ENCODE results near the gene TMEM229B. TPM values are rescaled to one million over a fixed set of nuclear protein-coding genes. Genes with fewer than 3 reads are reported as not detected.

The TMEM229B gene
- total and polyA plus RNA-seq, 7 donors = 0.14 to 1.2 (median 0.52) TPM

GRCh38 chr14:67469954-67470353 is 18.6 kb downstream of the TMEM229B start:
- no peaks in the 10 kb centered on the region for H3K4me1 ChIP-seq
- H3K4me3 ChIP-seq = no peak overlapping the region
- no peak for TF ChIP-seq CTCF (IDR thresholded peaks at IDR 0.05)
- H3K9me3 ChIP-seq = no peaks in the 10 kb centered on the region
- DNase-seq (no peak), ATAC-seq (no peak)
- intact Hi-C loops (cut with DNase I) = no loop called here
- no peaks in the 10 kb centered on the region for H3K36me3 ChIP-seq (ENCODE audit: insufficient read depth in 1 of 2, low read depth in 1 of 2)
- no peaks in the 10 kb centered on the region for H3K27me3 ChIP-seq (ENCODE audit: insufficient read depth in 3 of 3, low read length in 2 of 3)
- 84 to 98% (median 92%) methylated on average over 3 of the region's 3 CpGs for WGBS, 3 donors
- H3K27ac ChIP-seq = no peak overlapping the region

GRCh38 chr14:67468378-67468730 is 20.2 kb downstream of the TMEM229B start:
- TF ChIP-seq CTCF (IDR thresholded peaks at IDR 0.05) = no peak
- Histone ChIP-seq H3K27ac (no peak overlapping the region), H3K4me1 (no peaks in the 10 kb centered on the region), H3K9me3 (no peaks in the 10 kb centered on the region), H3K4me3 (no peak overlapping the region), H3K27me3 (ENCODE audit: insufficient read depth in 3 of 3, low read length in 2 of 3) (no peaks in the 10 kb centered on the region), H3K36me3 (ENCODE audit: insufficient read depth in 1 of 2, low read depth in 1 of 2) (no peaks in the 10 kb centered on the region)
- ATAC-seq (no peak), DNase-seq (no peak)
- intact Hi-C loops (cut with DNase I) = no loop called here
- whole genome bisulfite sequencing, 3 donors = 76 to 92% (median 90%) methylated on average over 6 of the region's 6 CpGs

GRCh38 chr14:67467134-67467533 is 21.4 kb downstream of the TMEM229B start:
- intact Hi-C loops (cut with DNase I) = no loop called here
- DNase-seq (no peak), ATAC-seq (no peak)
- 84 to 85% (median 85%) methylated on average over 1 of the region's 1 CpG for WGBS, 3 donors
- H3K9me3 ChIP-seq = no peaks in the 10 kb centered on the region
- TF ChIP-seq CTCF (IDR thresholded peaks at IDR 0.05) = no peak
- H3K27ac ChIP-seq = no peak overlapping the region
- no peaks in the 10 kb centered on the region for H3K4me1 ChIP-seq
- no peaks in the 10 kb centered on the region for H3K36me3 ChIP-seq (ENCODE audit: insufficient read depth in 1 of 2, low read depth in 1 of 2)
- H3K27me3 ChIP-seq (ENCODE audit: insufficient read depth in 3 of 3, low read length in 2 of 3) = no peaks in the 10 kb centered on the region
- no peak overlapping the region for H3K4me3 ChIP-seq

- no peak overlapping the region for H3K4me3 ChIP-seq
- H3K27ac ChIP-seq = no peak overlapping the region
- peaks cover 4% of the 10 kb centered on the region for H3K4me1 ChIP-seq
- DNase-seq = no peak
- H3K36me3 ChIP-seq (ENCODE audit: insufficient read depth in 1 of 2, low read depth in 1 of 2) = no peaks in the 10 kb centered on the region
- WGBS, 3 donors = 77 to 84% (median 83%) methylated on average over 8 of the region's 8 CpGs
- H3K9me3 ChIP-seq = no peaks in the 10 kb centered on the region
- H3K27me3 ChIP-seq (ENCODE audit: insufficient read depth in 3 of 3, low read length in 2 of 3) = no peaks in the 10 kb centered on the region
- no peak for ATAC-seq
- no peak for TF ChIP-seq CTCF (IDR thresholded peaks at IDR 0.05)
- intact Hi-C loops (cut with DNase I) = no loop called here
Observed at GRCh38 chr14:67464879-67465278, 23.6 kb downstream of the TMEM229B start.

GRCh38 chr14:67464377-67464776 is 24.1 kb downstream of the TMEM229B start:
- ATAC-seq (no peak), DNase-seq (no peak)
- TF ChIP-seq CTCF (IDR thresholded peaks at IDR 0.05) = no peak
- Histone ChIP-seq H3K27ac (no peak overlapping the region), H3K4me1 (peaks cover 9% of the 10 kb centered on the region), H3K9me3 (no peaks in the 10 kb centered on the region), H3K4me3 (no peak overlapping the region), H3K27me3 (ENCODE audit: insufficient read depth in 3 of 3, low read length in 2 of 3) (no peaks in the 10 kb centered on the region), H3K36me3 (ENCODE audit: insufficient read depth in 1 of 2, low read depth in 1 of 2) (no peaks in the 10 kb centered on the region)
- intact Hi-C loops (cut with DNase I) = no loop called here
- 67 to 72% (median 71%) methylated on average over 6 of the region's 6 CpGs for WGBS, 3 donors
